Measurements from ENCODE around the gene IGHMBP2. TPM values are rescaled to one million over a fixed set of nuclear protein-coding genes. Genes with fewer than 3 reads are reported as not detected.
A peak's percentile ranks its signal among the peaks of the same experiment; 100 is the strongest.

Gene IGHMBP2
- total RNA-seq, 1 experiment from 2014 or later, result 24.0 TPM

DNA sequence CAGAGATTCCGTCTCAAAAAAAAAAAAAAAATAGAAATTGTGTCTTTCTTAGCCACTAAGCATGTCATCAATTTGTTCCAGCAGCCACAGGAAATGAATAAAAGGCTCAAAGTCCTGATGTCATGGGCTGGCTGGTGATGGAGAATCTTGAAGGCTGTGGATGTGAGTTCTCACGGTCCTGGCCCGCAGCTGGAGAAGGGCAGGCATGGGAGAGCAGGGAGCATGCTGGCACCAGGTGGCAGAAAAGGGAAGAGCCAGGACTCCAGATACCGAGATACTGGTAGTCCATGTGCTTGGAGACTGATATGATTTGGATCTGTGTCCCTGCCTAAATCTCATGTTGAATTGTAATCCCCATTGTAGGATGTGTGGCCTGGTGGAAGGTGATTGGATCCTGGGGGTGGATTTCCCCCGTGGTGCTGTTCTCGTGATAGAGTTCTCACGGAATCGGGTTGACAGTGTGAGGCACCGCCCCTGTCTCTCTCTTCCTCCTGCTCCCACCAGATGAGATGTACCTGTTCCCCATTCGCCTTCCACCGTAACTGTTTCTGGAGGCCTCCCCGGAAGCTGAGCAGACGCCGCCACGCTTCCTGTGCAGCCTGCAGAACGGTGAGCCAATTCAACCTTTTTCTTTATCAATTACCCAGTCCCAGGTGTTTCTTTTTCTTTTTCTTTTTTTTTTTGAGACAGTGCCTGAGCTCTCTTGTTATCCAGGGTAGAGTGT lies 59.0 kb downstream of the IGHMBP2 start:
- Histone ChIP-seq H4K5ac (ENCODE audit: insufficient read length, low read depth, low read length) (no peak overlapping the region), H3K56ac (ENCODE audit: insufficient read length, low read depth, low read length) (no peak overlapping the region), H4K8ac (replicated peaks; ENCODE audit: insufficient read length, low read depth, low read length) (no peak overlapping the region), H3K27me3 (ENCODE audit: insufficient read depth, low read length) (no peaks in the 10 kb centered on the region), H4K91ac (ENCODE audit: insufficient read length, low read depth, low read length) (no peak overlapping the region), H2BK20ac (ENCODE audit: low read depth, low read length, poor library complexity, severe bottlenecking) (no peak overlapping the region), H3K18ac (ENCODE audit: insufficient read length, low read depth, low read length) (no peak overlapping the region), H3K14ac (ENCODE audit: insufficient read depth, low read length) (no peak overlapping the region), H3K4me2 (ENCODE audit: insufficient read depth, insufficient read length, low read length) (no peak overlapping the region), H2BK5ac (ENCODE audit: insufficient read length, low read length) (no peak overlapping the region), H2BK12ac (ENCODE audit: insufficient read length, low read depth, low read length) (no peak overlapping the region), H3K23me2 (ENCODE audit: insufficient read length, low read depth, low read length, poor library complexity, severe bottlenecking) (no peaks in the 10 kb centered on the region), H2AFZ (ENCODE audit: low read length) (no peak overlapping the region), H3K9ac (ENCODE audit: extremely low read depth, insufficient read length, low read length) (no peak overlapping the region), H4K20me1 (ENCODE audit: control insufficient read depth, insufficient read depth, insufficient read length) (no peaks in the 10 kb centered on the region), H3K4me1 (ENCODE audit: insufficient read depth, low read length) (no peaks in the 10 kb centered on the region), H3T11ph (ENCODE audit: low read length) (no peak overlapping the region), H2BK120ac (ENCODE audit: low read depth, low read length, poor library complexity, severe bottlenecking) (no peak overlapping the region), H3K27ac (ENCODE audit: insufficient read length, low read depth, low read length) (no peak overlapping the region), H3K79me2 (ENCODE audit: insufficient read depth, low read length) (no peaks in the 10 kb centered on the region), H3K79me1 (ENCODE audit: insufficient read depth, low read depth, low read length, poor library complexity, severe bottlenecking) (no peaks in the 10 kb centered on the region), H3K4ac (ENCODE audit: low read depth, low read length) (no peak overlapping the region), H3K9me3 (ENCODE audit: control insufficient read depth, low read depth, low read length) (no peaks in the 10 kb centered on the region), H2BK15ac (ENCODE audit: low read depth, low read length) (no peak overlapping the region), H2AK5ac (ENCODE audit: insufficient read length, low read length) (no peak overlapping the region), H3K23ac (ENCODE audit: insufficient read length, low read depth, low read length) (no peak overlapping the region)
- no CpG with 5 or more reads among the region's 16 CpGs for WGBS (ENCODE audit: extremely low coverage, insufficient read length, low lambda C conversion rate)
- DNase-seq, result peak; percentile 26
- no peaks in the 10 kb centered on the region for H3K36me3 Mint-ChIP-seq (ENCODE audit: insufficient read depth in 1 of 3, low read depth in 3 of 3)
- TF ChIP-seq, protein P1, sequence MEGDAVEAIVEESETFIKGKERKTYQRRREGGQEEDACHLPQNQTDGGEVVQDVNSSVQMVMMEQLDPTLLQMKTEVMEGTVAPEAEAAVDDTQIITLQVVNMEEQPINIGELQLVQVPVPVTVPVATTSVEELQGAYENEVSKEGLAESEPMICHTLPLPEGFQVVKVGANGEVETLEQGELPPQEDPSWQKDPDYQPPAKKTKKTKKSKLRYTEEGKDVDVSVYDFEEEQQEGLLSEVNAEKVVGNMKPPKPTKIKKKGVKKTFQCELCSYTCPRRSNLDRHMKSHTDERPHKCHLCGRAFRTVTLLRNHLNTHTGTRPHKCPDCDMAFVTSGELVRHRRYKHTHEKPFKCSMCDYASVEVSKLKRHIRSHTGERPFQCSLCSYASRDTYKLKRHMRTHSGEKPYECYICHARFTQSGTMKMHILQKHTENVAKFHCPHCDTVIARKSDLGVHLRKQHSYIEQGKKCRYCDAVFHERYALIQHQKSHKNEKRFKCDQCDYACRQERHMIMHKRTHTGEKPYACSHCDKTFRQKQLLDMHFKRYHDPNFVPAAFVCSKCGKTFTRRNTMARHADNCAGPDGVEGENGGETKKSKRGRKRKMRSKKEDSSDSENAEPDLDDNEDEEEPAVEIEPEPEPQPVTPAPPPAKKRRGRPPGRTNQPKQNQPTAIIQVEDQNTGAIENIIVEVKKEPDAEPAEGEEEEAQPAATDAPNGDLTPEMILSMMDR (conservative IDR thresholded peaks at IDR 0.05), result no peak; the same call in 2 of the 3 replicates
- H3K9me3 Mint-ChIP-seq, result no peaks in the 10 kb centered on the region; a peak in 1 of 5 replicates
- peak overlapping the region in 1 of 3 experiments; percentile 71; a peak in 1 of 7 replicates for H3K27ac Mint-ChIP-seq
- peaks cover 0 to 2% of the 10 kb centered on the region in 2 experiments; a peak in 1 of 4 replicates for H3K4me1 Mint-ChIP-seq
- no peak overlapping the region for H3K4me3 Mint-ChIP-seq
- no peaks in the 10 kb centered on the region; the same call in 1 of the 2 replicates for H3K27me3 Mint-ChIP-seq (ENCODE audit: low read depth)
